ENCODE results near the gene WDFY3. TPM values are rescaled to one million over a fixed set of nuclear protein-coding genes. Genes with fewer than 3 reads are reported as not detected.

The WDFY3 gene
- total RNA-seq, 1 experiment from 2014 or later: 39.9 TPM

DNA sequence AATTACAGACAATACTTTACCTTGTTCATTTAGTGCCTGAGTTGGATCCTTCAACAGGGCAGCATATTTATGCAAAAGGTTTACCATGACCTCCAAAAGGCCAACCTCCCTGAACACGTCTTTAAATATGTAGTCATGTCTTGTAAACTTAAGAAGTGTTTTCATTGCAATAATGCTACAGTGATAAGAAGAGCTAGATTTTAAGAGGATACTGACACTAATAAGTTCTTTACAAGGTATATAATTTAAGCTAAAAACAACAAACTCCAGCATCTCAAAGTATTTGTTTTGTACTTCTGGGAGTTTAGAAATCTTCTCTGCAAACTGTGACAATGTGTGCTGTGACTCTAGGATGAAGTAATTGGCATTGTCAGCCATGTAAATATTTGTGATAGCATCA lies 145.4 kb downstream of the WDFY3 start (continued):
- TF ChIP-seq, protein P1, sequence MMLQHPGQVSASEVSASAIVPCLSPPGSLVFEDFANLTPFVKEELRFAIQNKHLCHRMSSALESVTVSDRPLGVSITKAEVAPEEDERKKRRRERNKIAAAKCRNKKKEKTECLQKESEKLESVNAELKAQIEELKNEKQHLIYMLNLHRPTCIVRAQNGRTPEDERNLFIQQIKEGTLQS (IDR thresholded peaks at IDR 0.05): no peak
- TF ChIP-seq POLR2A (IDR thresholded peaks at IDR 0.05; ENCODE audit: borderline replicate concordance, extremely low read depth, insufficient read depth, insufficient read length) (no peak), CBX3 (IDR thresholded peaks at IDR 0.05; ENCODE audit: low read depth) (no peak), RAD21 (IDR thresholded peaks at IDR 0.05; ENCODE audit: low read depth) (no peak), ELF1 (IDR thresholded peaks at IDR 0.05; ENCODE audit: borderline replicate concordance, low read depth) (no peak), YY1 (IDR thresholded peaks at IDR 0.05; ENCODE audit: extremely low read depth, insufficient replicate concordance, low read depth, low read length) (no peak)
- TF ChIP-seq, protein P2, sequence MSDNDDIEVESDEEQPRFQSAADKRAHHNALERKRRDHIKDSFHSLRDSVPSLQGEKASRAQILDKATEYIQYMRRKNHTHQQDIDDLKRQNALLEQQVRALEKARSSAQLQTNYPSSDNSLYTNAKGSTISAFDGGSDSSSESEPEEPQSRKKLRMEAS (IDR thresholded peaks at IDR 0.05): no peak

DNA sequence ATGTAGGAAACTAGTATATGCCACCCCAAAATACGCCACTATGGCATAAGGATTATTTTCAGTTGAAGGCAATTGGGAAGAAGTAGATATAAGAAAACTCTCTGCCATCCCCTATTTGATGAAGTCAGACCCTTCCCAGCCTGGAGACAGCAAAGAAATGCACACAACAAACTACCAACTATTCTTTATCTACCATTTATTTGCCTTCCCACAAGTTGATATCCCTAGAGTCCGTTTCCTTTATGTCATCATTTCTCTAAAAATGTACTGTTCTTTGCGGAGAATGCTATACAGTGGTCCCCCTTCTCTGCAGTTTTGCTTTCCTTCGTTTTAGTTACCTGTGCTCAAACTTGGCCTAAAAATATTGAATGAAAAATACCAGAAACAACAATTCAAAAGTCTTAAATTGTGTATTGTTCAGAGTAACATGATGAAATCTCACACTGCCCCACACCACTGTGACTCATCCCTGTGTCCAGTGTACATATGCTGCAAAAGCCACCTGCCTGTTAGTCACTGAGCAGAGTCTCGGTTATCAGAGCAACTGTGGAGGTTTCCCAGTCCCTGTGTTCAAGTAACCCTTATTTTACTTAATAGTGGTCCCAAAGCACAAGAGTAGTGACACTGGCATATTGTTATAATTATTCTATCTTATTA lies 152.3 kb downstream of the WDFY3 start:
- no peak overlapping the region for H2AFZ ChIP-seq (ENCODE audit: low read depth, low read length, poor library complexity, severe bottlenecking)
- H3K4me2 ChIP-seq (ENCODE audit: low read length): no peak overlapping the region
- no peaks in the 10 kb centered on the region for H3K79me2 ChIP-seq (ENCODE audit: insufficient read depth, low read length)
- ATAC-seq (peak; percentile 77; the same call in 1 of the 2 replicates), DNase-seq (ENCODE audit: low read depth, low spot score) (peak; percentile 60)
- H3K36me3 ChIP-seq (ENCODE audit: control insufficient read depth in 1 of 2, insufficient read depth in 2 of 2, low read length in 2 of 2): no peaks in the 10 kb centered on the region; a peak in 1 of 4 replicates
- no peaks in the 10 kb centered on the region for H3K27me3 ChIP-seq (ENCODE audit: insufficient read depth, low read length)
- H4K20me1 ChIP-seq (ENCODE audit: insufficient read depth): no peaks in the 10 kb centered on the region
- no peak overlapping the region for H3K9ac ChIP-seq (ENCODE audit: low read length)
- H3K27ac ChIP-seq (ENCODE audit: low read depth, low read length): no peak overlapping the region
- ChIA-PET RAD21 (ENCODE audit: low non-redundant PET in 1 of 2, low total read pairs in 2 of 2, uncharacterized antibody in 2 of 2, unreplicated experiment in 2 of 2) (no interaction called here), POLR2A (no interaction called here), CTCF (no interaction called here)
- no peak overlapping the region for H3K4me3 ChIP-seq (replicated peaks in 1 of 2; ENCODE audit: low read depth in 1 of 2, low read length in 2 of 2)
- peaks cover 0 to 9% of the 10 kb centered on the region in 2 experiments; a peak in 1 of 4 replicates for H3K4me1 ChIP-seq (ENCODE audit: control insufficient read depth in 1 of 2, insufficient read depth in 2 of 2, low read length in 2 of 2)
- intact Hi-C loops (cut with micrococcal nuclease): no loop called here
- no peaks in the 10 kb centered on the region for H3K9me2 ChIP-seq (ENCODE audit: insufficient read depth)
- BruUV-seq (replicated peaks): no TSS peak
- H3K9me3 ChIP-seq (ENCODE audit: control insufficient read depth in 1 of 2, insufficient read depth in 1 of 2, low read depth in 1 of 2, low read length in 2 of 2): no peaks in the 10 kb centered on the region
- TF ChIP-seq EZH2 (IDR thresholded peaks at IDR 0.05) (no peak), RAD21 (IDR thresholded peaks at IDR 0.05; ENCODE audit: low read depth) (no peak), FOSL1 (IDR thresholded peaks at IDR 0.05; ENCODE audit: low read depth) (peak; percentile 80), CEBPB (IDR thresholded peaks at IDR 0.05; ENCODE audit: low read depth) (peak; percentile 85), POLR2A (IDR thresholded peaks at IDR 0.05; ENCODE audit: borderline replicate concordance, extremely low read depth, insufficient read depth, insufficient read length) (no peak), JUND (IDR thresholded peaks at IDR 0.05) (peak; percentile 68), TCF7L2 (IDR thresholded peaks at IDR 0.05; ENCODE audit: borderline replicate concordance, extremely low read depth, insufficient read depth, insufficient read length) (no peak), SP1 (IDR thresholded peaks at IDR 0.05; ENCODE audit: low read depth) (peak; percentile 60), ELF1 (IDR thresholded peaks at IDR 0.05; ENCODE audit: borderline replicate concordance, low read depth) (no peak), EZH2phosphoT487 (IDR thresholded peaks at IDR 0.05; ENCODE audit: borderline replicate concordance) (no peak), ZNF274 (IDR thresholded peaks at IDR 0.05; ENCODE audit: low read depth, low read length) (no peak), POLR2AphosphoS5 (IDR thresholded peaks at IDR 0.05; ENCODE audit: low read depth, low read length) (peak; percentile 32; the same call in 1 of the 2 replicates), YY1 (IDR thresholded peaks at IDR 0.05; ENCODE audit: extremely low read depth, insufficient replicate concordance, low read depth, low read length) (no peak), SRF (IDR thresholded peaks at IDR 0.05; ENCODE audit: low read depth) (no peak)
- TF ChIP-seq, protein P3, sequence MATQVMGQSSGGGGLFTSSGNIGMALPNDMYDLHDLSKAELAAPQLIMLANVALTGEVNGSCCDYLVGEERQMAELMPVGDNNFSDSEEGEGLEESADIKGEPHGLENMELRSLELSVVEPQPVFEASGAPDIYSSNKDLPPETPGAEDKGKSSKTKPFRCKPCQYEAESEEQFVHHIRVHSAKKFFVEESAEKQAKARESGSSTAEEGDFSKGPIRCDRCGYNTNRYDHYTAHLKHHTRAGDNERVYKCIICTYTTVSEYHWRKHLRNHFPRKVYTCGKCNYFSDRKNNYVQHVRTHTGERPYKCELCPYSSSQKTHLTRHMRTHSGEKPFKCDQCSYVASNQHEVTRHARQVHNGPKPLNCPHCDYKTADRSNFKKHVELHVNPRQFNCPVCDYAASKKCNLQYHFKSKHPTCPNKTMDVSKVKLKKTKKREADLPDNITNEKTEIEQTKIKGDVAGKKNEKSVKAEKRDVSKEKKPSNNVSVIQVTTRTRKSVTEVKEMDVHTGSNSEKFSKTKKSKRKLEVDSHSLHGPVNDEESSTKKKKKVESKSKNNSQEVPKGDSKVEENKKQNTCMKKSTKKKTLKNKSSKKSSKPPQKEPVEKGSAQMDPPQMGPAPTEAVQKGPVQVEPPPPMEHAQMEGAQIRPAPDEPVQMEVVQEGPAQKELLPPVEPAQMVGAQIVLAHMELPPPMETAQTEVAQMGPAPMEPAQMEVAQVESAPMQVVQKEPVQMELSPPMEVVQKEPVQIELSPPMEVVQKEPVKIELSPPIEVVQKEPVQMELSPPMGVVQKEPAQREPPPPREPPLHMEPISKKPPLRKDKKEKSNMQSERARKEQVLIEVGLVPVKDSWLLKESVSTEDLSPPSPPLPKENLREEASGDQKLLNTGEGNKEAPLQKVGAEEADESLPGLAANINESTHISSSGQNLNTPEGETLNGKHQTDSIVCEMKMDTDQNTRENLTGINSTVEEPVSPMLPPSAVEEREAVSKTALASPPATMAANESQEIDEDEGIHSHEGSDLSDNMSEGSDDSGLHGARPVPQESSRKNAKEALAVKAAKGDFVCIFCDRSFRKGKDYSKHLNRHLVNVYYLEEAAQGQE (IDR thresholded peaks at IDR 0.05; ENCODE audit: low read depth): no peak
- TF ChIP-seq, protein P2 (IDR thresholded peaks at IDR 0.05): peak; percentile 73
- TF ChIP-seq, protein P4, sequence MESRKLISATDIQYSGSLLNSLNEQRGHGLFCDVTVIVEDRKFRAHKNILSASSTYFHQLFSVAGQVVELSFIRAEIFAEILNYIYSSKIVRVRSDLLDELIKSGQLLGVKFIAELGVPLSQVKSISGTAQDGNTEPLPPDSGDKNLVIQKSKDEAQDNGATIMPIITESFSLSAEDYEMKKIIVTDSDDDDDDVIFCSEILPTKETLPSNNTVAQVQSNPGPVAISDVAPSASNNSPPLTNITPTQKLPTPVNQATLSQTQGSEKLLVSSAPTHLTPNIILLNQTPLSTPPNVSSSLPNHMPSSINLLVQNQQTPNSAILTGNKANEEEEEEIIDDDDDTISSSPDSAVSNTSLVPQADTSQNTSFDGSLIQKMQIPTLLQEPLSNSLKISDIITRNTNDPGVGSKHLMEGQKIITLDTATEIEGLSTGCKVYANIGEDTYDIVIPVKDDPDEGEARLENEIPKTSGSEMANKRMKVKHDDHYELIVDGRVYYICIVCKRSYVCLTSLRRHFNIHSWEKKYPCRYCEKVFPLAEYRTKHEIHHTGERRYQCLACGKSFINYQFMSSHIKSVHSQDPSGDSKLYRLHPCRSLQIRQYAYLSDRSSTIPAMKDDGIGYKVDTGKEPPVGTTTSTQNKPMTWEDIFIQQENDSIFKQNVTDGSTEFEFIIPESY (IDR thresholded peaks at IDR 0.05; ENCODE audit: extremely low read depth, insufficient replicate concordance, low read length): no peak

All from HCT116 (cell line).